Upper lobe of right lung (tissue), 1 donor: ENCODE measurements around the gene RNU7-1. TPM values are rescaled to one million over a fixed set of nuclear protein-coding genes. Genes with fewer than 3 reads are reported as not detected.
A peak's percentile ranks its signal among the peaks of the same experiment; 100 is the strongest.

Experiments used
- ATAC-seq: fragments of 200-7000 bp; cut with Tn5 transposase; one replicate; pipeline ENCODE4 v1.9.1; 2020; ENCODE audit warnings: mild to moderate bottlenecking, moderate library complexity
- DNase-seq: peaks from one replicate; pipeline ENCODE4 v3.0.0-alpha.2; 2020
- H3K27ac ChIP-seq: fragments of 200-600 bp; one replicate; pipeline ENCODE4 v1.8.0; 2022
- H3K27me3 ChIP-seq: fragments of 200-600 bp; one replicate; pipeline ENCODE4 v1.8.0; 2022; ENCODE audit warnings: mild to moderate bottlenecking
- H3K36me3 ChIP-seq: fragments of 200-600 bp; one replicate; pipeline ENCODE4 v1.8.0; 2022
- H3K4me1 ChIP-seq: fragments of 200-600 bp; one replicate; pipeline ENCODE4 v1.8.0; 2022
- H3K4me3 ChIP-seq: fragments of 200-600 bp; one replicate; pipeline ENCODE4 v1.8.0; 2022; ENCODE audit warnings: mild to moderate bottlenecking
- H3K9me3 ChIP-seq: fragments of 200-600 bp; one replicate; pipeline ENCODE4 v1.8.0; 2022
- CTCF ChIP-seq: fragments of 200-600 bp; IDR thresholded peaks from one replicate; pipeline ENCODE4 v1.8.0; 2022; ENCODE audit warnings: antibody characterized with exemption
- intact Hi-C: fragments of 100-400 bp; cut with DNase I; formaldehyde crosslinking; loops from one replicate; pipeline ENCODE4 v1.11.0; 2022
- total RNA-seq: library from RNA; stranded (reverse); fragmentation: NEBNext Ultra II Directional; extraction: Animal tissue kit (Norgen Biotek cat#: 25700); gene quantifications from one replicate; pipeline ENCODE4 v1.2.1, GENCODE V29; 2021
- donor health status: DM: no; HTN: yes; CAD: no; lungs with severe emphysema.

Gene RNU7-1
- total RNA-seq, 1 donor from 2014 or later, result not detected

GRCh38 chr12:6909421-6910145 lies 34.0 kb upstream of the RNU7-1 start:
- Histone ChIP-seq H3K4me3 (no peak overlapping the region), H3K27me3 (no peaks in the 10 kb centered on the region), H3K27ac (no peak overlapping the region), H3K4me1 (peaks cover 11% of the 10 kb centered on the region), H3K36me3 (no peaks in the 10 kb centered on the region), H3K9me3 (no peaks in the 10 kb centered on the region)
- intact Hi-C loops, result no loop called here
- no peak for TF ChIP-seq CTCF
- DNase-seq, result no peak
- ATAC-seq, result no peak

GRCh38 chr12:6912164-6912935 lies 31.3 kb upstream of the RNU7-1 start:
- intact Hi-C loops, result no loop called here
- no peak for TF ChIP-seq CTCF
- no peaks in the 10 kb centered on the region for H3K9me3 ChIP-seq
- DNase-seq (no peak), ATAC-seq (no peak)
- no peaks in the 10 kb centered on the region for H3K36me3 ChIP-seq
- H3K4me3 ChIP-seq, result no peak overlapping the region
- peaks cover 6% of the 10 kb centered on the region for H3K4me1 ChIP-seq
- no peaks in the 10 kb centered on the region for H3K27me3 ChIP-seq
- H3K27ac ChIP-seq, result no peak overlapping the region

- DNase-seq, result peak; percentile 90
Measured at GRCh38 chr12:6914246-6914946, 29.2 kb upstream of the RNU7-1 start, which contains the start of gene ENO2. ENO2 (plus strand) TSS chr12:6914580; CDS start chr12:6915833, 1,253 bp downstream.

GRCh38 chr12:6914947-6915788 lies 28.4 kb upstream of the RNU7-1 start:
- Histone ChIP-seq H3K4me1 (peaks cover 6% of the 10 kb centered on the region), H3K36me3 (no peaks in the 10 kb centered on the region), H3K4me3 (peak overlapping the region; percentile 62), H3K9me3 (no peaks in the 10 kb centered on the region), H3K27ac (peak overlapping the region; percentile 80), H3K27me3 (no peaks in the 10 kb centered on the region)
- ATAC-seq (peak; percentile 5), DNase-seq (no peak)
- no peak for TF ChIP-seq CTCF
- intact Hi-C loops, result no loop called here

More at GRCh38 chr12:6914246-6914946, 29.2 kb upstream of the RNU7-1 start, which contains the start of gene ENO2:
- Histone ChIP-seq H3K27me3 (no peaks in the 10 kb centered on the region), H3K27ac (peak within 1 kb of the TSS; percentile 80), H3K9me3 (no peaks in the 10 kb centered on the region), H3K4me1 (peaks cover 6% of the 10 kb centered on the region), H3K4me3 (peak within 1 kb of the TSS; percentile 62), H3K36me3 (no peaks in the 10 kb centered on the region)
- ATAC-seq, result peak; percentile 90
- TF ChIP-seq CTCF, result no peak
- intact Hi-C loops, result no loop called here

- H3K27me3 ChIP-seq, result no peaks in the 10 kb centered on the region
- intact Hi-C loops, result no loop called here
- no peak for ATAC-seq
- H3K4me3 ChIP-seq, result no peak overlapping the region
- peaks cover 6% of the 10 kb centered on the region for H3K4me1 ChIP-seq
- no peaks in the 10 kb centered on the region for H3K9me3 ChIP-seq
- H3K27ac ChIP-seq, result no peak overlapping the region
- H3K36me3 ChIP-seq, result no peaks in the 10 kb centered on the region
- TF ChIP-seq CTCF, result no peak
- DNase-seq, result no peak
Measured at GRCh38 chr12:6915789-6916285, 27.8 kb upstream of the RNU7-1 start.
